Mesenchymal stem cell (in vitro differentiated cells and primary cell): Measurements from ENCODE around the gene TAF3. TPM values are rescaled to one million over a fixed set of nuclear protein-coding genes. Genes with fewer than 3 reads are reported as not detected.

Experiments used
- DNase-seq: peaks from one replicate; pipeline ENCODE4 v3.0.0-alpha.2; 2013
- H2AFZ ChIP-seq: one replicate; pipeline ENCODE4 v1.6.1; 2013; ENCODE audit warnings: low read depth, mild to moderate bottlenecking, control low read depth, inconsistent platforms, low read length, moderate library complexity
- H2AK5ac ChIP-seq: 2 replicates; pipeline ENCODE4 v1.6.1; 2013; ENCODE audit warnings: low read length, moderate library complexity, mild to moderate bottlenecking, inconsistent platforms; ENCODE audit not compliant: severe bottlenecking
- H2BK120ac ChIP-seq: one replicate; pipeline ENCODE4 v1.6.1; 2013; ENCODE audit warnings: low read depth, mild to moderate bottlenecking, inconsistent platforms, low read length, moderate library complexity
- H2BK12ac ChIP-seq, 2 experiments: one replicate each; pipeline ENCODE4 v1.6.1; 2013; ENCODE audit warnings: inconsistent platforms in 2 of 2, low read length in 2 of 2, mild to moderate bottlenecking in 2 of 2, moderate library complexity in 2 of 2, control low read depth in 1 of 2
- H2BK15ac ChIP-seq: one replicate; pipeline ENCODE4 v1.6.1; 2013; ENCODE audit warnings: mild to moderate bottlenecking, low read depth, inconsistent platforms; ENCODE audit not compliant: poor library complexity, severe bottlenecking
- H2BK5ac ChIP-seq: 2 replicates; pipeline ENCODE4 v1.6.1; 2013; ENCODE audit warnings: low read depth, mild to moderate bottlenecking, low read length, control low read depth, inconsistent platforms; ENCODE audit not compliant: poor library complexity, severe bottlenecking
- H3K14ac ChIP-seq, 2 experiments: one replicate each; pipeline ENCODE4 v1.6.1; 2013; ENCODE audit warnings: inconsistent platforms in 2 of 2, low read length in 2 of 2, control low read depth in 1 of 2, mild to moderate bottlenecking in 1 of 2, moderate library complexity in 1 of 2
- H3K18ac ChIP-seq, 2 experiments: one replicate each; pipeline ENCODE4 v1.6.1; 2013; ENCODE audit warnings: inconsistent platforms in 2 of 2, low read length in 2 of 2, control low read depth in 1 of 2, low read depth in 1 of 2, mild to moderate bottlenecking in 1 of 2
- H3K23ac ChIP-seq, 2 experiments: one replicate each; pipeline ENCODE4 v1.6.1; 2013; ENCODE audit warnings: inconsistent platforms in 2 of 2, low read length in 2 of 2, mild to moderate bottlenecking in 2 of 2, moderate library complexity in 2 of 2, control low read depth in 1 of 2
- H3K27ac ChIP-seq: 2 replicates; pipeline ENCODE4 v1.5.1; 2013; ENCODE audit warnings: mild to moderate bottlenecking, moderate library complexity, low read length, control low read depth, inconsistent platforms; ENCODE audit not compliant: poor library complexity, severe bottlenecking
- H3K27me3 ChIP-seq, 2 experiments: 2 replicates each; pipeline versions ENCODE4 v1.6.1 to v1.7.0; 2013; ENCODE audit warnings: low read length in 2 of 2, mild to moderate bottlenecking in 2 of 2, moderate library complexity in 2 of 2, control low read depth in 1 of 2, inconsistent platforms in 1 of 2; ENCODE audit not compliant: control insufficient read depth in 1 of 2, insufficient read depth in 1 of 2
- H3K36me3 ChIP-seq, 2 experiments: 2 replicates each; pipeline versions ENCODE4 v1.6.1 to v1.7.0; 2013; ENCODE audit warnings: low read length in 2 of 2, control low read depth in 1 of 2, inconsistent platforms in 1 of 2, low read depth in 1 of 2, mild to moderate bottlenecking in 1 of 2; ENCODE audit not compliant: insufficient read depth in 2 of 2, control insufficient read depth in 1 of 2
- H3K4ac ChIP-seq, 2 experiments: one replicate each; pipeline ENCODE4 v1.6.1; 2013; ENCODE audit warnings: inconsistent platforms in 2 of 2, low read length in 2 of 2, mild to moderate bottlenecking in 2 of 2, moderate library complexity in 2 of 2, control low read depth in 1 of 2, low read depth in 1 of 2
- H3K4me1 ChIP-seq: 2 replicates; pipeline ENCODE4 v1.6.1; 2013; ENCODE audit warnings: low read depth, low read length, control low read depth; ENCODE audit not compliant: control insufficient read depth, insufficient read depth
- H3K4me2 ChIP-seq: 2 replicates; pipeline ENCODE4 v1.6.1; 2013; ENCODE audit warnings: low read length, mild to moderate bottlenecking, inconsistent platforms; ENCODE audit not compliant: poor library complexity, severe bottlenecking
- H3K4me3 ChIP-seq, 2 experiments: 2 replicates each; pipeline versions ENCODE4 v1.5.1 to v1.7.0; 2013; ENCODE audit warnings: low read length in 2 of 2, mild to moderate bottlenecking in 2 of 2, control low read depth in 1 of 2, low read depth in 1 of 2; ENCODE audit not compliant: insufficient read depth in 1 of 2
- H3K79me1 ChIP-seq: replicated peaks from 2 replicates; pipeline ENCODE4 v1.6.1; 2013; ENCODE audit warnings: mild to moderate bottlenecking, control low read depth, low read length, inconsistent platforms; ENCODE audit not compliant: poor library complexity, severe bottlenecking
- H3K9ac ChIP-seq: 2 replicates; pipeline ENCODE4 v1.7.0; 2013; ENCODE audit warnings: mild to moderate bottlenecking, low read length, moderate library complexity
- H3K9me3 ChIP-seq: 2 replicates; pipeline ENCODE4 v1.7.0; 2013; ENCODE audit warnings: mild to moderate bottlenecking, low read length; ENCODE audit not compliant: control insufficient read depth
- H4K8ac ChIP-seq: one replicate; pipeline ENCODE4 v1.6.1; 2013; ENCODE audit warnings: inconsistent platforms, mild to moderate bottlenecking, low read length, moderate library complexity
- H4K91ac ChIP-seq: one replicate; pipeline ENCODE4 v1.6.1; 2013; ENCODE audit warnings: mild to moderate bottlenecking, low read length, inconsistent platforms
- WGBS: methylation state at CpG from one replicate; pipeline ENCODE4 v1.1.7; 2013; ENCODE audit warnings: mixed read lengths; 5-methylcytosine and 5-hydroxymethylcytosine counted together
- polyA plus RNA-seq, 2 experiments: library from polyadenylated mRNA; stranded (reverse); fragments of 200-250 nt; gene quantifications; one replicate each; pipeline ENCODE4 v1.2.3, GENCODE V29; 2013

The TAF3 gene
- polyA plus RNA-seq (2013, experiment 1 of 2): 7.7 TPM
- polyA plus RNA-seq (2013, experiment 2 of 2): 7.7 TPM

GRCh38 chr10:7818295-7819120 is at the start of gene TAF3:
TAF3 (plus strand) TSS chr10:7818505; CDS start chr10:7818710, 205 bp downstream.
- Histone ChIP-seq H4K8ac (peak within 1 kb of the TSS; percentile 95), H3K4me2 (peak within 1 kb of the TSS; percentile 88), H3K9ac (peak within 1 kb of the TSS; percentile 92), H2BK120ac (peak within 1 kb of the TSS; percentile 68), H2BK15ac (peak within 1 kb of the TSS; percentile 37), H3K36me3 (peaks cover 0 to 12% of the 10 kb centered on the region in 2 experiments), H3K18ac (peak within 1 kb of the TSS in 1 of 2 experiments; percentile 80), H3K27ac (no peak within 1 kb of the TSS), H3K4me3 (peak within 1 kb of the TSS; percentile 85 to 99), H2BK5ac (no peak within 1 kb of the TSS), H2AK5ac (no peak within 1 kb of the TSS), H3K9me3 (no peaks in the 10 kb centered on the region), H3K4ac (peak within 1 kb of the TSS in 1 of 2 experiments; percentile 47), H3K79me1 (peaks cover 17% of the 10 kb centered on the region), H3K23ac (peak within 1 kb of the TSS in 1 of 2 experiments; percentile 16), H3K14ac (no peak within 1 kb of the TSS), H3K4me1 (peaks cover 2% of the 10 kb centered on the region), H2BK12ac (no peak within 1 kb of the TSS), H4K91ac (peak within 1 kb of the TSS; percentile 71), H2AFZ (peak within 1 kb of the TSS; percentile 100), H3K27me3 (peaks cover 11 to 27% of the 10 kb centered on the region in 2 experiments)
- under 1% methylated on average over 77 of the region's 77 CpGs for WGBS
- peak; percentile 90 for DNase-seq

- no peak for DNase-seq
These were observed 44.2 kb upstream of the TAF3 start for GRCh38 chr10:7773845-7774801.

GRCh38 chr10:7776777-7777176 is 41.5 kb upstream of the TAF3 start:
- no peak overlapping the region for H3K4ac ChIP-seq
- H2BK15ac ChIP-seq: no peak overlapping the region
- no peak overlapping the region for H3K23ac ChIP-seq
- H4K8ac ChIP-seq: no peak overlapping the region
- no peak for DNase-seq
- H2BK12ac ChIP-seq: no peak overlapping the region
- no peak overlapping the region for H3K18ac ChIP-seq
- H2AFZ ChIP-seq: no peak overlapping the region
- no peak overlapping the region for H3K9ac ChIP-seq
- no peak overlapping the region for H2BK120ac ChIP-seq
- no peaks in the 10 kb centered on the region for H3K4me1 ChIP-seq
- H3K27ac ChIP-seq: no peak overlapping the region
- no peak overlapping the region for H3K4me3 ChIP-seq
- H2AK5ac ChIP-seq: no peak overlapping the region
- H3K4me2 ChIP-seq: no peak overlapping the region
- H4K91ac ChIP-seq: no peak overlapping the region
- H3K36me3 ChIP-seq: peaks cover 37 to 86% of the 10 kb centered on the region in 2 experiments
- no peaks in the 10 kb centered on the region for H3K27me3 ChIP-seq
- H3K14ac ChIP-seq: no peak overlapping the region
- WGBS: 96% methylated on average over 2 of the region's 2 CpGs
- no peaks in the 10 kb centered on the region for H3K9me3 ChIP-seq
- no peak overlapping the region for H2BK5ac ChIP-seq
- peaks cover 34% of the 10 kb centered on the region for H3K79me1 ChIP-seq

More at GRCh38 chr10:7773845-7774801, 44.2 kb upstream of the TAF3 start:
- H3K4ac ChIP-seq: no peak overlapping the region
- H4K91ac ChIP-seq: no peak overlapping the region
- H2BK5ac ChIP-seq: no peak overlapping the region
- H3K36me3 ChIP-seq: peaks cover 41 to 82% of the 10 kb centered on the region in 2 experiments
- H3K9ac ChIP-seq: no peak overlapping the region
- no peak overlapping the region for H2BK12ac ChIP-seq
- no peak overlapping the region for H2AFZ ChIP-seq
- WGBS: 82% methylated on average over 6 of the region's 10 CpGs
- no peak overlapping the region for H2BK120ac ChIP-seq
- H2BK15ac ChIP-seq: no peak overlapping the region
- no peak overlapping the region for H2AK5ac ChIP-seq
- no peak overlapping the region for H4K8ac ChIP-seq
- no peaks in the 10 kb centered on the region for H3K4me1 ChIP-seq
- H3K18ac ChIP-seq: no peak overlapping the region
- H3K79me1 ChIP-seq: peaks cover 33% of the 10 kb centered on the region
- H3K23ac ChIP-seq: no peak overlapping the region
- no peaks in the 10 kb centered on the region for H3K27me3 ChIP-seq
- no peak overlapping the region for H3K4me2 ChIP-seq
- H3K14ac ChIP-seq: no peak overlapping the region
- H3K4me3 ChIP-seq: no peak overlapping the region
- H3K27ac ChIP-seq: no peak overlapping the region
- H3K9me3 ChIP-seq: no peaks in the 10 kb centered on the region
